Measurements from ENCODE around the gene SPDYC.

SPDYC gene

GRCh38 chr11:65170058-65170534, at the start of gene SPDYC:
TSS of gene SPDYC (plus strand) at chr11:65170233. CDS start at chr11:65171358, 1,125 bp downstream.
- in situ Hi-C loops (cut with MboI; ENCODE audit: low sequenced_read_pairs): no loop called here

- in situ Hi-C loops (cut with MboI; ENCODE audit: low sequenced_read_pairs): no loop called here
Observed at GRCh38 chr11:65120831-65121230, 49.2 kb upstream of the SPDYC start.

GRCh38 chr11:65121447-65121864, 48.6 kb upstream of the SPDYC start:
- in situ Hi-C loops (cut with MboI; ENCODE audit: low sequenced_read_pairs): no loop called here

- in situ Hi-C loops (cut with MboI; ENCODE audit: low sequenced_read_pairs): no loop called here
Observed at GRCh38 chr11:65121865-65122696, 48.0 kb upstream of the SPDYC start, which contains the start of the genes FAU and MRPL49. TSS of gene FAU (minus strand) at chr11:65122134. CDS start at chr11:65121813, 321 bp downstream. TSS of gene MRPL49 (plus strand) at chr11:65122321. CDS start at chr11:65122347, 26 bp downstream.

GRCh38 chr11:65124480-65125196, 45.4 kb upstream of the SPDYC start:
- in situ Hi-C loops (cut with MboI; ENCODE audit: low sequenced_read_pairs): no loop called here

- in situ Hi-C loops (cut with MboI; ENCODE audit: low sequenced_read_pairs): no loop called here
Observed at GRCh38 chr11:65125197-65126056, 44.6 kb upstream of the SPDYC start.

GRCh38 chr11:65126624-65127274, 43.3 kb upstream of the SPDYC start:
- in situ Hi-C loops (cut with MboI; ENCODE audit: low sequenced_read_pairs): no loop called here

GRCh38 chr11:65127473-65128181, 42.4 kb upstream of the SPDYC start:
- in situ Hi-C loops (cut with MboI; ENCODE audit: low sequenced_read_pairs): no loop called here

- in situ Hi-C loops (cut with MboI; ENCODE audit: low sequenced_read_pairs): no loop called here
Observed at GRCh38 chr11:65128182-65129145, 41.6 kb upstream of the SPDYC start.

GRCh38 chr11:65129649-65130441, 40.2 kb upstream of the SPDYC start:
- in situ Hi-C loops (cut with MboI; ENCODE audit: low sequenced_read_pairs): no loop called here

- in situ Hi-C loops (cut with MboI; ENCODE audit: low sequenced_read_pairs): no loop called here
Observed at GRCh38 chr11:65130631-65131416, 39.2 kb upstream of the SPDYC start.

- in situ Hi-C loops (cut with MboI; ENCODE audit: low sequenced_read_pairs): no loop called here
Observed at GRCh38 chr11:65131417-65131776, 38.6 kb upstream of the SPDYC start.

GRCh38 chr11:65131895-65132237, 38.2 kb upstream of the SPDYC start:
- in situ Hi-C loops (cut with MboI; ENCODE audit: low sequenced_read_pairs): no loop called here

GRCh38 chr11:65132238-65132987, 37.6 kb upstream of the SPDYC start:
- in situ Hi-C loops (cut with MboI; ENCODE audit: low sequenced_read_pairs): no loop called here

- in situ Hi-C loops (cut with MboI; ENCODE audit: low sequenced_read_pairs): no loop called here
Observed at GRCh38 chr11:65132988-65133700, 36.9 kb upstream of the SPDYC start.

- in situ Hi-C loops (cut with MboI; ENCODE audit: low sequenced_read_pairs): no loop called here
Observed at GRCh38 chr11:65133724-65134123, 36.3 kb upstream of the SPDYC start.
